Measurements from ENCODE around the gene LCN1.

GRCh38 chr9:135572233-135572632, 51.0 kb downstream of the LCN1 start:
- no peak for TF ChIP-seq CTCF (optimal IDR thresholded peaks at IDR 0.05 in 1 of 3, IDR thresholded peaks at IDR 0.05 in 1 of 3, conservative IDR thresholded peaks at IDR 0.05 in 1 of 3; ENCODE audit: extremely low read depth in 1 of 3, insufficient read depth in 2 of 3, low read length in 3 of 3)
- no peak for TF ChIP-seq EZH2 (IDR thresholded peaks at IDR 0.05; ENCODE audit: low read length)
